Esophagus squamous epithelium (tissue), 5 donors: ENCODE measurements around the gene RSF1. TPM values are rescaled to one million over a fixed set of nuclear protein-coding genes. Genes with fewer than 3 reads are reported as not detected.
A peak's percentile ranks its signal among the peaks of the same experiment; 100 is the strongest.

Source experiments
- DNase-seq: peaks from one replicate; lab custom pipeline; 2025; lab: John Stamatoyannopoulos, UW
- H3K27ac ChIP-seq, 4 donors: fragments of 200-600 bp; sonication (generic); one replicate each; pipeline ENCODE4 v1.5.1; 2016 to 2019; ENCODE audit warnings: mild to moderate bottlenecking in 1 of 4
- H3K27me3 ChIP-seq, 4 donors: fragments of 200-600 bp; sonication (generic); 1 replicate in 3 of 4; 2 replicates in 1 of 4; pipeline versions ENCODE4 v1.5.1 to v1.6.0; 2017 to 2021; ENCODE audit warnings: antibody characterized with exemption in 1 of 4
- H3K36me3 ChIP-seq, 3 donors: fragments of 200-600 bp; sonication (generic); one replicate each; pipeline ENCODE4 v1.5.1; 2016 to 2019
- H3K4me1 ChIP-seq, 3 donors: fragments of 200-600 bp; sonication (generic); one replicate each; pipeline ENCODE4 v1.5.1; 2017 to 2019
- H3K4me3 ChIP-seq, 4 donors: fragments of 200-600 bp; sonication (generic); 1 replicate in 3 of 4; 2 replicates in 1 of 4; pipeline ENCODE4 v1.5.1; 2016 to 2019; ENCODE audit warnings: mild to moderate bottlenecking in 2 of 4, moderate library complexity in 1 of 4
- H3K9me3 ChIP-seq, 3 donors: fragments of 200-600 bp; sonication (generic); one replicate each; pipeline ENCODE4 v1.5.1; 2016 to 2019
- POLR2A ChIP-seq, 4 donors: fragments of 450-650 bp; IDR thresholded peaks; one replicate each; pipeline ENCODE4 v1.6.1; 2017; ENCODE audit warnings: antibody characterized with exemption in 4 of 4, mild to moderate bottlenecking in 4 of 4, moderate library complexity in 3 of 4
- WGBS, 2 donors: methylation state at CpG; one replicate each; pipeline ENCODE4 v1.1.5; 2018; 5-methylcytosine and 5-hydroxymethylcytosine counted together
- intact Hi-C: fragments of 100-400 bp; cut with DNase I; formaldehyde crosslinking; loops from one replicate; pipeline ENCODE4 v1.15.0; 2022
- total RNA-seq, 4 donors: library from RNA; depleted of rRNA; stranded (reverse); fragments of >200 nt; gene quantifications; one replicate each; pipeline ENCODE4 v1.1.0, GENCODE V29; 2016
- TF ChIP-seq, protein P1 (sequence below), 6 experiments: fragments of 450-650 bp in 4 of 6; fragments of 200-600 bp in 2 of 6; sonication (generic) in 2 of 6; IDR thresholded peaks; one replicate each; pipeline ENCODE4 v1.5.1; 2016 to 2019; ENCODE audit warnings: antibody characterized with exemption in 6 of 6, mild to moderate bottlenecking in 4 of 6, moderate library complexity in 4 of 6
- donor health status: DM: yes; HTN: yes; CAD: no.

RSF1 gene
- total RNA-seq, 4 donors from 2014 or later = 14.7 to 37.8 (median 29.1) TPM

DNA sequence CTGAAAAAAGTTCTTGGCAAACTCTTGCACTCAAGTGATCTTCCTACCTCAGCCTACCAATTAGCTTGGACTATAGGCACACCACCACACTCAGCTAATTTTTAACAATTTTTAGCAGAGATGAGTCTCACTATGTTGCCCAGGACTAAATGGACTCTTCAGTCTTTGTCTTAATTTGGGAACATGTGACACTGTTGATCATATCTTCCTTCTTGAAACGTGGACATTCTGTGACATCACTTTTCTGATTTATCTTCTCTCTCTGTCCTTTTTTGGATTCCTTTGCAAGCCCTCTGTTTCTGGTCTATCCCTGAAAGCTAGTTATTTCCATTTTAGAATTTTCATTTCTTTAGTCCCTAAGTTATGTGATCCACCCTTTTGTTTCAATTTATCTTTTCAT is 42.0 kb downstream of the RSF1 start:
- no peaks in the 10 kb centered on the region for H3K36me3 ChIP-seq
- H3K4me1 ChIP-seq = no peaks in the 10 kb centered on the region
- no peaks in the 10 kb centered on the region for H3K27me3 ChIP-seq
- intact Hi-C loops = no loop called here
- DNase-seq = no peak
- no peaks in the 10 kb centered on the region for H3K9me3 ChIP-seq
- no peak overlapping the region for H3K4me3 ChIP-seq
- 13 to 41% methylated on average over 1 of the region's 1 CpG for WGBS, 2 donors
- no peak overlapping the region for H3K27ac ChIP-seq
- TF ChIP-seq, protein P1, sequence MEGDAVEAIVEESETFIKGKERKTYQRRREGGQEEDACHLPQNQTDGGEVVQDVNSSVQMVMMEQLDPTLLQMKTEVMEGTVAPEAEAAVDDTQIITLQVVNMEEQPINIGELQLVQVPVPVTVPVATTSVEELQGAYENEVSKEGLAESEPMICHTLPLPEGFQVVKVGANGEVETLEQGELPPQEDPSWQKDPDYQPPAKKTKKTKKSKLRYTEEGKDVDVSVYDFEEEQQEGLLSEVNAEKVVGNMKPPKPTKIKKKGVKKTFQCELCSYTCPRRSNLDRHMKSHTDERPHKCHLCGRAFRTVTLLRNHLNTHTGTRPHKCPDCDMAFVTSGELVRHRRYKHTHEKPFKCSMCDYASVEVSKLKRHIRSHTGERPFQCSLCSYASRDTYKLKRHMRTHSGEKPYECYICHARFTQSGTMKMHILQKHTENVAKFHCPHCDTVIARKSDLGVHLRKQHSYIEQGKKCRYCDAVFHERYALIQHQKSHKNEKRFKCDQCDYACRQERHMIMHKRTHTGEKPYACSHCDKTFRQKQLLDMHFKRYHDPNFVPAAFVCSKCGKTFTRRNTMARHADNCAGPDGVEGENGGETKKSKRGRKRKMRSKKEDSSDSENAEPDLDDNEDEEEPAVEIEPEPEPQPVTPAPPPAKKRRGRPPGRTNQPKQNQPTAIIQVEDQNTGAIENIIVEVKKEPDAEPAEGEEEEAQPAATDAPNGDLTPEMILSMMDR (IDR thresholded peaks at IDR 0.05) = no peak

DNA sequence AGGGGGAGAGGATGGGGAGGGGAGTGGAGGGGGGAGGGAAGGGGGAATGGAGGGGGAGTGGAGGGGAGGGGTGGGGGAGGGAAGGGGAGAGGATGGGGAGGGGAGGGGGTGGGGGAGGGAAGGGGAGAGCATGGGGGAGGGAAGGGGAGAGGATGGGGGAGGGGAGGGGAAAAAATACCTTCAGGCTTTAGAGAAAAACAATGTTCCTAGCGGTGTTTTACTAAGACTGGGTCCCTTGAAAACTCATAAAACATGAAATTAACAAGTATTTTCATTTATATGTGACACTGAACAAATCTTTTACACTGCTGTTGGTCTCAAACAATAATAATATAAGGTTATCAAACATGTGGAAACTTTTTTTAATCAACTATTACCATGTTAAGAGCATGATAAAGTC is 42.4 kb downstream of the RSF1 start:
- DNase-seq = no peak
- Histone ChIP-seq H3K9me3 (no peaks in the 10 kb centered on the region), H3K27me3 (no peaks in the 10 kb centered on the region), H3K36me3 (no peaks in the 10 kb centered on the region), H3K4me3 (no peak overlapping the region), H3K4me1 (no peaks in the 10 kb centered on the region), H3K27ac (no peak overlapping the region)
- WGBS, 2 donors = 78 to 83% methylated on average over 1 of the region's 1 CpG
- no peak for TF ChIP-seq POLR2A (IDR thresholded peaks at IDR 0.05)
- TF ChIP-seq, protein P1 (IDR thresholded peaks at IDR 0.05) = no peak
- intact Hi-C loops = no loop called here

DNA sequence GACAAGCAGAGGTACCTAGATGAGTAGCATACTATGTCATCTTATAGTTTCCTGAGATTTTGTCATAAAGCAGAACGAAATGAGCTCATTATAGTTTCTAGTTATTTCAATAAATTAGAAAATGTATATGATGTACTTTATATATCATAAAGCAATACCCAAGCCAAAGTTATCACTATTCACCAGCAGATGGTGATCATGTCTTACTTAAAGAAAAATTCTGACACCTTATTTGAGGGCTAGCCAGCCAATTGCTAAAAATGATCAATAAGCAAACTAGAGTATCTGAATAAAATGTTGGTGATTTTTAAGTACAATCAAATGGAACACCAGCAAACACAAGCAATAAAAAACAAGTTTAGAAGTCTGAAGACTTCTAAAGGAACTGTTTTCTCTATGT is 44.1 kb downstream of the RSF1 start:
- H3K4me1 ChIP-seq = peaks cover 0 to 5% (median 0%) of the 10 kb centered on the region in 3 donors
- no peak for DNase-seq
- no peak for TF ChIP-seq POLR2A (IDR thresholded peaks at IDR 0.05)
- TF ChIP-seq, protein P1 (IDR thresholded peaks at IDR 0.05) = peak in 4 of 6 experiments; percentile 24 to 54 (median 35)
- H3K27me3 ChIP-seq = no peaks in the 10 kb centered on the region
- no peak overlapping the region for H3K27ac ChIP-seq
- H3K4me3 ChIP-seq = no peak overlapping the region
- intact Hi-C loops = no loop called here
- H3K9me3 ChIP-seq = no peaks in the 10 kb centered on the region
- H3K36me3 ChIP-seq = no peaks in the 10 kb centered on the region
- 40 to 46% methylated on average over 1 of the region's 1 CpG for WGBS, 2 donors

DNA sequence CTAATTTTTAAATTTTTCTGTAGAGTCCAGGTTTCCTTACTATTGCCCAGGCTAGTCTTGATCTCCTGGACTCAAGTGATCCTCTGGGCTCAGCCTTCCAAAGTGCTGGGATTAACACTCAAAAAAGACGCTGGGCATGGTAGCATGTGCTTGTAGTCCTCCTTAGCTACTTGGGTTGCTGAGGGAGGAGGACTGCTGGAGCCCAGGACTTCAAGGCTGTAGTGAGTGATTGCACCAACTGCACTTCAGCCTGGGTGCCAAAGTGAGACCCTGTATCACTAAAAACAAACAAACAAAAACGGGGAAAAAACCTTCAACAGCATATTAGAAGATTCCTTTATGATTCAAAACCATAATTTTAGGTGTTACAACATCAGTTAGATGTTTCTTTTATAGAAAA is 44.6 kb downstream of the RSF1 start:
- no peak for DNase-seq
- 56 to 60% methylated on average over 2 of the region's 2 CpGs for whole genome bisulfite sequencing, 2 donors
- H3K4me1 ChIP-seq = peaks cover 0 to 10% (median 0%) of the 10 kb centered on the region in 3 donors
- intact Hi-C loops = no loop called here
- H3K27ac ChIP-seq = no peak overlapping the region
- TF ChIP-seq POLR2A (IDR thresholded peaks at IDR 0.05) = no peak
- TF ChIP-seq, protein P1 (IDR thresholded peaks at IDR 0.05) = no peak
- no peaks in the 10 kb centered on the region for H3K36me3 ChIP-seq
- H3K27me3 ChIP-seq = no peaks in the 10 kb centered on the region
- H3K9me3 ChIP-seq = no peaks in the 10 kb centered on the region
- no peak overlapping the region for H3K4me3 ChIP-seq

DNA sequence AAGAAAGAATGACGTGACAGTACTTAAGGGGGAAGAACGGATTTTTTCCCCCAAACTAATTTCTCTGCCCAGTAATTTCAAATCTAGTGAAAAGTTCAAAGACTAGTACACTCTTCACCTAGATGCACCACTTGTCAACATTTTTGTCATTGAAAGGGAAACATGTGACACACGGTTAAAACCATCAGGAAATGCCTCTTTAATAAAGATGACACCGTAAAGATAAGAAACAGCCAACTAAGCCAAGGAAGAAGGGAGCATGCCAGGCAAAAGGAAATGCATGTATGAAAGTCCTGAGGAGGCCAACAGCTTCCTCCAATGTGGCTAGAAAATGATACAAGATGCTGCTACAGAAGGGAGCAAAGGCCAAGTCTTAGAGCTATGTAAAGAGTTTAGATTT is 49.4 kb downstream of the RSF1 start:
- Histone ChIP-seq H3K36me3 (no peaks in the 10 kb centered on the region), H3K27me3 (no peaks in the 10 kb centered on the region), H3K4me1 (peaks cover 0 to 12% (median 0%) of the 10 kb centered on the region in 3 donors), H3K4me3 (no peak overlapping the region), H3K27ac (no peak overlapping the region), H3K9me3 (no peaks in the 10 kb centered on the region)
- TF ChIP-seq, protein P1 (IDR thresholded peaks at IDR 0.05) = no peak
- no peak for TF ChIP-seq POLR2A (IDR thresholded peaks at IDR 0.05)
- no peak for DNase-seq
- 61 to 73% methylated on average over 4 of the region's 4 CpGs for WGBS, 2 donors
- intact Hi-C loops = no loop called here
